ENCODE data around the gene ACSM6. TPM values are rescaled to one million over a fixed set of nuclear protein-coding genes. Genes with fewer than 3 reads are reported as not detected.

The ACSM6 gene
- polyA plus RNA-seq, 1 experiment, result not detected

DNA sequence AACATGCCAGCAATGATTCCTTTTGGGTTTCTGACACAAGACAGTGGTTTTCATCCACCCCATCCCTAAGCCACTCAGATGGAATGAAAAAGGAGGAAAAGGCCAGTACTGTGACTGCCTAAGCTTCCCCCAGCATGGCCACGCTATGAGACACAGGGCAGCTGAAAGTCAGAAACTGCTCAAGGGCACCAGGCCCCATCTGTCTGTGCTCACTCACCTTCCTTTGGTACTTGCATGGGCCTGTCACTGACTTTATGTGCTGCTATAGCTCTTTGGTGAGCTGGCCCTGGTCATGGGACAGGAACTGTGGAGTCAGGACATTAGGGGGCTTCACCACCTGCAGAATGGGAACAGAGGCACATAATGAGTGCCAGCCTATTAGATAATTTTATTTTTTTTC, 21.2 kb upstream of the ACSM6 start:
- TF ChIP-seq, protein P1, sequence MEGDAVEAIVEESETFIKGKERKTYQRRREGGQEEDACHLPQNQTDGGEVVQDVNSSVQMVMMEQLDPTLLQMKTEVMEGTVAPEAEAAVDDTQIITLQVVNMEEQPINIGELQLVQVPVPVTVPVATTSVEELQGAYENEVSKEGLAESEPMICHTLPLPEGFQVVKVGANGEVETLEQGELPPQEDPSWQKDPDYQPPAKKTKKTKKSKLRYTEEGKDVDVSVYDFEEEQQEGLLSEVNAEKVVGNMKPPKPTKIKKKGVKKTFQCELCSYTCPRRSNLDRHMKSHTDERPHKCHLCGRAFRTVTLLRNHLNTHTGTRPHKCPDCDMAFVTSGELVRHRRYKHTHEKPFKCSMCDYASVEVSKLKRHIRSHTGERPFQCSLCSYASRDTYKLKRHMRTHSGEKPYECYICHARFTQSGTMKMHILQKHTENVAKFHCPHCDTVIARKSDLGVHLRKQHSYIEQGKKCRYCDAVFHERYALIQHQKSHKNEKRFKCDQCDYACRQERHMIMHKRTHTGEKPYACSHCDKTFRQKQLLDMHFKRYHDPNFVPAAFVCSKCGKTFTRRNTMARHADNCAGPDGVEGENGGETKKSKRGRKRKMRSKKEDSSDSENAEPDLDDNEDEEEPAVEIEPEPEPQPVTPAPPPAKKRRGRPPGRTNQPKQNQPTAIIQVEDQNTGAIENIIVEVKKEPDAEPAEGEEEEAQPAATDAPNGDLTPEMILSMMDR (IDR thresholded peaks at IDR 0.05; ENCODE audit: low read depth, low read length), result no peak
- Histone ChIP-seq H3K27me3 (ENCODE audit: control insufficient read depth, insufficient read depth, low read length) (no peaks in the 10 kb centered on the region), H3K4me3 (ENCODE audit: low read depth, low read length) (no peak overlapping the region), H3K9me3 (ENCODE audit: control insufficient read depth, insufficient read depth, low read length) (no peaks in the 10 kb centered on the region), H3K27ac (ENCODE audit: low read depth, low read length) (no peak overlapping the region)
- no peak for DNase-seq (ENCODE audit: low read depth, low spot score)
- CTCF ChIA-PET, result interaction anchor here (0.7 kb wide), 1 partner anchor 258 kb away, joined by 3 read pairs; no protein-coding TSS in a partner anchor
- POLR2A ChIA-PET, result no interaction called here

DNA sequence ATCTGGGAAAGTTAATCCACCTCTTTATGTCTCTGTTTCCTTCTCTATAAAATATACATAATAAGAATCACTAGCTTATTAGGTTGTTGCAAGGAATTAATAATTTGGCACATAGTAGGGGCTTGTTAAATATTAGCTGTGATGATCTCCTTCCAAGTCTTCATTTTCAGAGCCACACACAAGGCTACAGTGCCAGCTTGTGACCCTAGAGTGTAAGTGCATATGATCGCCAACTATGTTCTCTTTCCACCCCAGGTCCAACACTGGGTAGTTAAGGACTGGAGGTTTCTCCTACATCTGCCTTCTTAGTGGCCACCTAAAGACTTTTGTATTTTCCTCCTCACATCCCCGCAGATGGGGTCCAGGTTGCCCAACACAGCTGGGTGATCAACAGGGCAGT, 17.9 kb upstream of the ACSM6 start:
- ChIA-PET POLR2A (no interaction called here), CTCF (no interaction called here)
- H3K27me3 ChIP-seq (ENCODE audit: control insufficient read depth, insufficient read depth, low read length), result no peaks in the 10 kb centered on the region
- TF ChIP-seq, protein P1 (IDR thresholded peaks at IDR 0.05; ENCODE audit: low read depth, low read length), result no peak
- no peak overlapping the region for H3K27ac ChIP-seq (ENCODE audit: low read depth, low read length)
- H3K4me3 ChIP-seq (ENCODE audit: low read depth, low read length), result no peak overlapping the region
- no peak for DNase-seq (ENCODE audit: low read depth, low spot score)
- H3K9me3 ChIP-seq (ENCODE audit: control insufficient read depth, insufficient read depth, low read length), result no peaks in the 10 kb centered on the region

DNA sequence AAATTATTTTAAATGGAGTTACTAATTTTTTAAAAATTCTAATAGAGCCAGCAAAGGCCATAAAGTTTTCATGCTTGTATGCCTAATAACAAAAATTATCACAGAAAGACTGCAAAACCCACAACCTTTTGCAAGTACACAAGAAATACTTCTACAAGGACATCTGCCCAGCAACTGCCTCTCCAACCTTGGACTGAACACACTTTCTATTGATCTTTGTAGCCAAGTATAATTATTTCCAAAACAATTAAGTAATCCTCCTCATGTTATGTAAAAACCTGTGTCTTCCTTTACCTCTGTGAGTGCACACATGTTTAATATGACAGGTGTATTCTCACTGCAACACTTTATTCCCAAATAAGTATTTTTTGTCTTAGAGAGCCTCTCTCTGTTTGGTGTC, 16.6 kb upstream of the ACSM6 start:
- H3K27me3 ChIP-seq (ENCODE audit: control insufficient read depth, insufficient read depth, low read length), result no peaks in the 10 kb centered on the region
- POLR2A ChIA-PET, result no interaction called here
- TF ChIP-seq, protein P1 (IDR thresholded peaks at IDR 0.05; ENCODE audit: low read depth, low read length), result no peak
- no peak overlapping the region for H3K4me3 ChIP-seq (ENCODE audit: low read depth, low read length)
- CTCF ChIA-PET, result no interaction called here
- no peaks in the 10 kb centered on the region for H3K9me3 ChIP-seq (ENCODE audit: control insufficient read depth, insufficient read depth, low read length)
- H3K27ac ChIP-seq (ENCODE audit: low read depth, low read length), result no peak overlapping the region
- DNase-seq (ENCODE audit: low read depth, low spot score), result no peak

DNA sequence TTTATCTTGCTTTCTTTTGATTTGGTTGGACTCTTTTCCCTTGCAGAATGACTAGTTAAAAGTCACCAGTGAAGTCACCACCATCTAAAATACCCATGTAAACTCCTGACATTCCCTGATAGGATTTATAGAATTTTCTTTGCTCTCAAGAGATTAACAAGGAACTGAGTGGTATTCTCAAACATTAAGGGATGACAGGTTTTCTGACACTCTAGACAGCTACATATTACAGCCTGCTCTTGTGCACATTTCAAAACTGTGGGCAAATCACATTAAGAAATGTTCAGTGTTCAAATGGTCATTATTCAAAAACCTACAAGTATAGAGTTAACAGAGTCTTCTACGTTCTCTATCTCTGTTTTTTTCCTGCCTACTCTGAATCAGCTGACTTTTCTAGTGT, 15.8 kb upstream of the ACSM6 start:
- ChIA-PET CTCF (interaction anchor here (0.6 to 11.5 kb wide), 4 partner anchors 29 to 196 kb away, joined by 3 to 130 read pairs (median 46); no protein-coding TSS in a partner anchor), POLR2A (no interaction called here)
- H3K9me3 ChIP-seq (ENCODE audit: control insufficient read depth, insufficient read depth, low read length), result no peaks in the 10 kb centered on the region
- TF ChIP-seq, protein P1 (IDR thresholded peaks at IDR 0.05; ENCODE audit: low read depth, low read length), result no peak
- no peak overlapping the region for H3K4me3 ChIP-seq (ENCODE audit: low read depth, low read length)
- DNase-seq (ENCODE audit: low read depth, low spot score), result no peak
- H3K27me3 ChIP-seq (ENCODE audit: control insufficient read depth, insufficient read depth, low read length), result no peaks in the 10 kb centered on the region
- no peak overlapping the region for H3K27ac ChIP-seq (ENCODE audit: low read depth, low read length)

DNA sequence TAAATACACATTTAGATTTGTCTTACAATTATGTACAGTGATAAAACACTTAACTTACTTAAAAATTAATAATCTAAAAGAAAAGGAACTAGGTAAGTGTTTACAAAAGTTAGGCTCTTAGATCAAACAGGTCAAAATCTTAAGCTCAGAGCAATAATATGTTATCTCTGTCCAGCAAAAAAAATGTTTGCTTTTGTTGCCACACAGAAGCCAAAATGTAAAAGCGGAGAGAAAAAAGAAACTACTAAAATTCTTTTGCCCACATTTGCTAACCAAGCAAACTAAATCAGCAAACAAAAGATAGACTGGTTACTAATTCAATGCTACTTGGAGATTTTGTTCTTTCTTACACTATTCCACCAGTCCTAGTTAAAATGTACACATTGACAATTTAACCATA, 15.2 kb upstream of the ACSM6 start:
- Histone ChIP-seq H3K9me3 (ENCODE audit: control insufficient read depth, insufficient read depth, low read length) (no peaks in the 10 kb centered on the region), H3K4me3 (ENCODE audit: low read depth, low read length) (no peak overlapping the region), H3K27ac (ENCODE audit: low read depth, low read length) (no peak overlapping the region), H3K27me3 (ENCODE audit: control insufficient read depth, insufficient read depth, low read length) (no peaks in the 10 kb centered on the region)
- DNase-seq (ENCODE audit: low read depth, low spot score), result no peak
- POLR2A ChIA-PET, result no interaction called here
- CTCF ChIA-PET, result interaction anchor here (0.6 to 11.5 kb wide), 4 partner anchors 29 to 195 kb away, joined by 3 to 130 read pairs (median 46); no protein-coding TSS in a partner anchor
- TF ChIP-seq, protein P1 (IDR thresholded peaks at IDR 0.05; ENCODE audit: low read depth, low read length), result no peak
